Stimulated activated CD4-positive, alpha-beta T cell treated with anti-CD3 and anti-CD28 coated beads, Interleukin-1b, Interleukin-23, amount 100 ng/mL, for 48 hours (primary cell): ENCODE data around the gene OR2B6.

Source experiments
- DNase-seq: peaks from one replicate; pipeline ENCODE4 v3.0.0-alpha.2; 2020

The OR2B6 gene

GRCh38 chr6:28001351-28001750 is 44.3 kb downstream of the OR2B6 start:
- no peak for DNase-seq

- no peak for DNase-seq
Measured at GRCh38 chr6:28001751-28002150, 44.7 kb downstream of the OR2B6 start.

GRCh38 chr6:28002161-28002560 is 45.1 kb downstream of the OR2B6 start:
- no peak for DNase-seq

GRCh38 chr6:28003059-28003458 is 46.0 kb downstream of the OR2B6 start:
- no peak for DNase-seq

GRCh38 chr6:28003661-28004060 is 46.6 kb downstream of the OR2B6 start:
- DNase-seq, result no peak

- no peak for DNase-seq
Measured at GRCh38 chr6:28004350-28005151, 47.5 kb downstream of the OR2B6 start.

- DNase-seq, result no peak
Measured at GRCh38 chr6:28005152-28005890, 48.3 kb downstream of the OR2B6 start.

GRCh38 chr6:28005975-28006374 is 48.9 kb downstream of the OR2B6 start:
- no peak for DNase-seq
